IMR-90 (cell line): Measurements from ENCODE around the gene SLC10A3. TPM values are rescaled to one million over a fixed set of nuclear protein-coding genes. Genes with fewer than 3 reads are reported as not detected.

Experiments
- ATAC-seq: fragments of 200-7000 bp; cut with Tn5 transposase; 2 replicates; pipeline ENCODE4 v1.9.1; 2020; ENCODE audit warnings: low read depth, mild to moderate bottlenecking, moderate library complexity
- BruUV-seq: library from RNA; stranded (reverse); fragments of 400-500 nt; replicated peaks from 2 replicates; lab custom pipeline; 2021; lab: Mats Ljungman, UMichigan
- CTCF ChIA-PET: fragments of 300-600 bp; formaldehyde crosslinking; extraction: SDS; loops from one replicate; lab custom pipeline; 2021; ENCODE audit warnings: antibody characterized with exemption; lab: Yijun Ruan, JAX
- POLR2A ChIA-PET: fragments of 300-600 bp; sonication (Branson Sonifier 250); formaldehyde crosslinking; loops from one replicate; lab custom pipeline; 2022; ENCODE audit warnings: antibody characterized with exemption; ENCODE audit not compliant: unreplicated experiment; lab: Charles Lee
- DNase-seq: peaks from one replicate; pipeline ENCODE4 v3.0.0; 2013
- H2AFZ ChIP-seq: replicated peaks from 2 replicates; pipeline ENCODE3; 2013; ENCODE audit warnings: low read length, mild to moderate bottlenecking; ENCODE audit not compliant: poor library complexity
- H2AK5ac ChIP-seq: 2 replicates; pipeline ENCODE4 v1.6.1; 2013; ENCODE audit warnings: low read depth, low read length, inconsistent platforms
- H2AK9ac ChIP-seq: replicated peaks from 2 replicates; pipeline ENCODE3; 2013; ENCODE audit warnings: mild to moderate bottlenecking, low read depth, low read length, moderate library complexity; ENCODE audit not compliant: poor library complexity
- H2BK120ac ChIP-seq: 2 replicates; pipeline ENCODE4 v1.6.1; 2013; ENCODE audit warnings: low read depth, low read length, inconsistent platforms
- H2BK15ac ChIP-seq: 3 replicates; pipeline ENCODE4 v1.6.1; 2013; ENCODE audit warnings: low read depth, low read length, inconsistent platforms
- H2BK20ac ChIP-seq: 2 replicates; pipeline ENCODE4 v1.6.1; 2013; ENCODE audit warnings: low read depth, mild to moderate bottlenecking, inconsistent platforms, low read length, moderate library complexity
- H2BK5ac ChIP-seq: 2 replicates; pipeline ENCODE4 v1.6.1; 2013; ENCODE audit warnings: mild to moderate bottlenecking, low read depth, low read length, inconsistent platforms; ENCODE audit not compliant: poor library complexity, severe bottlenecking
- H3K14ac ChIP-seq: replicated peaks from 2 replicates; pipeline ENCODE4 v1.6.1; 2013; ENCODE audit warnings: low read depth, low read length, inconsistent platforms
- H3K18ac ChIP-seq: 2 replicates; pipeline ENCODE4 v1.6.1; 2013; ENCODE audit warnings: low read depth, low read length, control low read depth
- H3K23ac ChIP-seq: 2 replicates; pipeline ENCODE4 v1.6.1; 2013; ENCODE audit warnings: low read depth, low read length, inconsistent platforms
- H3K27ac ChIP-seq: 2 replicates; pipeline ENCODE4 v1.5.1; 2013; ENCODE audit warnings: mild to moderate bottlenecking, control low read depth, low read length; ENCODE audit not compliant: insufficient read depth
- H3K27me3 ChIP-seq: 2 replicates; pipeline ENCODE4 v1.6.1; 2013; ENCODE audit warnings: low read length; ENCODE audit not compliant: control insufficient read depth, insufficient read depth
- H3K36me3 ChIP-seq: 2 replicates; pipeline ENCODE4 v1.6.1; 2013; ENCODE audit warnings: low read length, mixed read lengths; ENCODE audit not compliant: control insufficient read depth, insufficient read depth
- H3K4ac ChIP-seq: 2 replicates; pipeline ENCODE4 v1.6.1; 2013; ENCODE audit warnings: low read depth, low read length, inconsistent platforms
- H3K4me1 ChIP-seq: 2 replicates; pipeline ENCODE4 v1.6.1; 2013; ENCODE audit warnings: low read length, mixed read lengths; ENCODE audit not compliant: control insufficient read depth, insufficient read depth
- H3K4me2 ChIP-seq: 2 replicates; pipeline ENCODE4 v1.6.1; 2013; ENCODE audit warnings: low read depth, mild to moderate bottlenecking, control low read depth, low read length, moderate library complexity
- H3K4me3 ChIP-seq: 2 replicates; pipeline ENCODE4 v1.5.1; 2013; ENCODE audit warnings: low read depth, mild to moderate bottlenecking, control low read depth, low read length, moderate library complexity; ENCODE audit not compliant: insufficient read depth
- H3K56ac ChIP-seq: 2 replicates; pipeline ENCODE4 v1.6.1; 2013; ENCODE audit warnings: low read length, inconsistent platforms; ENCODE audit not compliant: insufficient read depth; ENCODE audit errors: extremely low read depth
- H3K79me1 ChIP-seq, 2 experiments: 2 replicates each; pipeline ENCODE4 v1.6.1; 2013; ENCODE audit warnings: low read length in 2 of 2, inconsistent platforms in 1 of 2, low read depth in 1 of 2
- H3K9ac ChIP-seq: 2 replicates; pipeline ENCODE4 v1.6.1; 2013; ENCODE audit warnings: low read depth, low read length, control low read depth
- H3K9me1 ChIP-seq: 2 replicates; pipeline ENCODE4 v1.6.1; 2013; ENCODE audit warnings: low read length, inconsistent platforms; ENCODE audit not compliant: insufficient read depth
- H3K9me3 ChIP-seq: 2 replicates; pipeline ENCODE4 v1.6.1; 2013; ENCODE audit warnings: low read length; ENCODE audit not compliant: control insufficient read depth, insufficient read depth
- H4K20me1 ChIP-seq: 2 replicates; pipeline ENCODE4 v1.6.1; 2013; ENCODE audit warnings: low read length, inconsistent platforms; ENCODE audit not compliant: insufficient read depth
- H4K5ac ChIP-seq: 2 replicates; pipeline ENCODE4 v1.6.1; 2013; ENCODE audit warnings: mild to moderate bottlenecking, low read depth, low read length, control low read depth
- H4K8ac ChIP-seq, 2 experiments: 2 replicates each; pipeline ENCODE4 v1.6.1; 2013; ENCODE audit warnings: low read depth in 2 of 2, low read length in 2 of 2, control low read depth in 1 of 2, inconsistent platforms in 1 of 2
- H4K91ac ChIP-seq: 2 replicates; pipeline ENCODE4 v1.6.1; 2013; ENCODE audit warnings: low read depth, low read length, inconsistent platforms; ENCODE audit not compliant: insufficient read depth
- BHLHE40 ChIP-seq: fragments of 150-350 bp; IDR thresholded peaks from 2 replicates; pipeline ENCODE4 v1.6.1; 2016; ENCODE audit warnings: mild to moderate bottlenecking, low read depth, low read length
- CEBPB ChIP-seq: IDR thresholded peaks from 2 replicates; pipeline ENCODE4 v1.6.1; 2012; ENCODE audit warnings: low read depth, low read length, improper control_type of control experiment
- CHD1 ChIP-seq: IDR thresholded peaks from 2 replicates; pipeline ENCODE4 v1.6.1; 2012; ENCODE audit warnings: low read depth, low read length, improper control_type of control experiment
- MAFK ChIP-seq: IDR thresholded peaks from 2 replicates; pipeline ENCODE4 v1.6.1; 2012; ENCODE audit warnings: low read depth, low read length, improper control_type of control experiment
- MAZ ChIP-seq: IDR thresholded peaks from 2 replicates; pipeline ENCODE4 v1.6.1; 2012; ENCODE audit warnings: low read depth, mild to moderate bottlenecking, low read length, improper control_type of control experiment, moderate library complexity, borderline replicate concordance
- MXI1 ChIP-seq: IDR thresholded peaks from 2 replicates; pipeline ENCODE4 v1.6.1; 2012; ENCODE audit warnings: low read depth, mild to moderate bottlenecking, low read length, moderate library complexity, borderline replicate concordance
- NFE2L2 ChIP-seq: fragments of 150-350 bp; IDR thresholded peaks from 2 replicates; pipeline ENCODE4 v1.6.1; 2016; ENCODE audit warnings: low read depth, mild to moderate bottlenecking, low read length
- RAD21 ChIP-seq: IDR thresholded peaks from 2 replicates; pipeline ENCODE4 v1.6.1; 2012; ENCODE audit warnings: low read length, improper control_type of control experiment
- RFX5 ChIP-seq: IDR thresholded peaks from 2 replicates; pipeline ENCODE4 v1.8.0; 2012; ENCODE audit warnings: low read depth, mild to moderate bottlenecking, low read length, moderate library complexity
- WGBS, 2 experiments: methylation state at CpG; one replicate each; pipeline versions ENCODE4 v1.1.5 to v1.1.7; 2013; ENCODE audit warnings: missing lambda C conversion rate in 2 of 2; ENCODE audit not compliant: insufficient read length in 1 of 2; ENCODE audit errors: extremely low coverage in 2 of 2; 5-methylcytosine and 5-hydroxymethylcytosine counted together
- dilution Hi-C: fragments of 300-500 bp; cut with HindIII; formaldehyde crosslinking; loops from one replicate; pipeline ENCODE4 v1.14.3; 2018; ENCODE audit warnings: low sequenced_read_pairs; ENCODE audit not compliant: unreplicated experiment
- in situ Hi-C: fragments of 300-500 bp; cut with MboI; formaldehyde crosslinking; loops from 3 replicates; pipeline ENCODE4 v1.14.3; 2019; ENCODE audit warnings: low sequenced_read_pairs, inconsistent platforms, mixed read lengths
- intact Hi-C: fragments of 100-400 bp; cut with micrococcal nuclease; formaldehyde crosslinking; loops from 2 replicates; pipeline ENCODE4 v1.10.0; 2022
- polyA plus RNA-seq, 3 experiments: library from polyadenylated mRNA; depleted of rRNA; stranded (reverse); fragments of >200 nt; gene quantifications; 2 replicates each; pipeline ENCODE4 v1.2.3, GENCODE V29; 2012; ENCODE audit warnings: low replicate concordance in 1 of 3
- total RNA-seq: library from RNA; depleted of rRNA; stranded (reverse); fragments of >200 nt; gene quantifications from 2 replicates; pipeline ENCODE4 v1.2.3, GENCODE V29; 2012
- TF ChIP-seq, protein P1 (sequence below): fragments of 150-350 bp; IDR thresholded peaks from 2 replicates; pipeline ENCODE4 v1.6.1; 2017; ENCODE audit warnings: mild to moderate bottlenecking, antibody characterized with exemption, low read length, low read depth
- TF ChIP-seq, protein P2 (sequence below): conservative IDR thresholded peaks from 2 replicates; pipeline ENCODE4 v1.5.1; 2012; ENCODE audit warnings: mild to moderate bottlenecking, low read depth, low read length, improper control_type of control experiment
- TF ChIP-seq, protein P3 (sequence below): fragments of 150-350 bp; IDR thresholded peaks from 2 replicates; pipeline ENCODE4 v1.6.1; 2016; ENCODE audit warnings: low read depth, mild to moderate bottlenecking, low read length, moderate library complexity, borderline replicate concordance

SLC10A3 gene
- total and polyA plus RNA-seq, 2 of the 4 experiments (the other 2 are of a cell fraction), result 15.2 to 24.6 TPM

DNA sequence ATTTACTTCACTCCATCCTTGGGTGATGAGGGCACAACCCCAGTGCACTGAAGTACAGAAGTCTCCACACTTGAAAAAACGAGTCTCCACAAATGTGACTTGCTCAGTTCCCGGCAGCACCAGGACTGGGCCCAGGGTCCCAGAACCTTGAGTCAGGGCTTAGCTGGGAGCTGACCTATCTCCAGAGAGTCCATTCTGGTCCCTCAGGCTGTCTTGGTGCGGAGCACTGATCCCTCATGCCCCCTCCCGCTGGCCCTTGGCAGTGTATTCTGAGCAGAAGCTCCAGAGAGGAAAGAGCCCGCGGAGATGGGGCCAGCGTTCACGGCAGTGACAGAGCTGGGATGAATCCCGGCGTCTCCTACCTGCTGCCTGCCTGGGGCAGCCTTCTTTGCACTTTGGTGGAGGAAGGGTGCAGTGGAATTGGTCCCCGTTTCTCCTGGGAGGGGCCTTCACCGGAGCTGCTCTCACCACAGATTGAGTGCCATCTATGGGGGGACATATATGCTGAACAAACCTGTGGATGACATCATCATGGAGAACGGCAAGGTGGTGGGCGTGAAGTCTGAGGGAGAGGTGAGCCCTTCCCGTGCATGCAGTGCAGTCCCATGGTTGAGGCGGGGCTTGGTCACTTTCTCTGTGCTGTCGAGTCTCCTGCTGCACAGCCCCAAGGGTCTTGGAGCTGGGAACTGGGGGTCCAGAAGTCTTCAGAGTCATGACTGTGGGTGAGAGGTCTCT, 49.6 kb downstream of the SLC10A3 start:
- Histone ChIP-seq H3K4me2 (no peak overlapping the region), H4K91ac (no peak overlapping the region), H2AK5ac (no peak overlapping the region), H2BK20ac (no peak overlapping the region), H3K9me3 (no peaks in the 10 kb centered on the region; the same call in 1 of the 2 replicates), H2BK15ac (no peak overlapping the region), H3K4me1 (peaks cover 10% of the 10 kb centered on the region), H3K56ac (no peak overlapping the region), H2BK5ac (no peak overlapping the region), H4K8ac (no peak overlapping the region), H2AFZ (no peak overlapping the region), H3K27ac (no peak overlapping the region), H4K20me1 (peaks cover 14% of the 10 kb centered on the region), H2BK120ac (no peak overlapping the region), H3K9ac (no peak overlapping the region), H4K5ac (no peak overlapping the region), H3K23ac (no peak overlapping the region), H3K4me3 (no peak overlapping the region), H3K79me1 (peaks cover 0 to 24% of the 10 kb centered on the region in 2 experiments; a peak in 1 of 4 replicates), H3K9me1 (no peaks in the 10 kb centered on the region), H3K18ac (no peak overlapping the region), H3K14ac (no peak overlapping the region), H3K4ac (no peak overlapping the region), H3K36me3 (peaks cover 34% of the 10 kb centered on the region), H3K27me3 (no peaks in the 10 kb centered on the region), H2AK9ac (no peak overlapping the region)
- no peak for DNase-seq
- dilution Hi-C loops, result no loop called here
- WGBS, 2 experiments, result 70% methylated on average over 4 of the region's 17 CpGs; no CpG with 5 or more reads in 1 of the 2 experiments
- POLR2A ChIA-PET, result no interaction called here
- no peak for ATAC-seq
- TF ChIP-seq, protein P1, sequence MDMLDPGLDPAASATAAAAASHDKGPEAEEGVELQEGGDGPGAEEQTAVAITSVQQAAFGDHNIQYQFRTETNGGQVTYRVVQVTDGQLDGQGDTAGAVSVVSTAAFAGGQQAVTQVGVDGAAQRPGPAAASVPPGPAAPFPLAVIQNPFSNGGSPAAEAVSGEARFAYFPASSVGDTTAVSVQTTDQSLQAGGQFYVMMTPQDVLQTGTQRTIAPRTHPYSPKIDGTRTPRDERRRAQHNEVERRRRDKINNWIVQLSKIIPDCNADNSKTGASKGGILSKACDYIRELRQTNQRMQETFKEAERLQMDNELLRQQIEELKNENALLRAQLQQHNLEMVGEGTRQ, result no peak
- TF ChIP-seq MAZ, result no peak
- TF ChIP-seq RAD21, result no peak
- no peak for TF ChIP-seq MXI1
- no peak for TF ChIP-seq CEBPB
- TF ChIP-seq NFE2L2, result no peak
- no peak for TF ChIP-seq RFX5
- TF ChIP-seq, protein P2, sequence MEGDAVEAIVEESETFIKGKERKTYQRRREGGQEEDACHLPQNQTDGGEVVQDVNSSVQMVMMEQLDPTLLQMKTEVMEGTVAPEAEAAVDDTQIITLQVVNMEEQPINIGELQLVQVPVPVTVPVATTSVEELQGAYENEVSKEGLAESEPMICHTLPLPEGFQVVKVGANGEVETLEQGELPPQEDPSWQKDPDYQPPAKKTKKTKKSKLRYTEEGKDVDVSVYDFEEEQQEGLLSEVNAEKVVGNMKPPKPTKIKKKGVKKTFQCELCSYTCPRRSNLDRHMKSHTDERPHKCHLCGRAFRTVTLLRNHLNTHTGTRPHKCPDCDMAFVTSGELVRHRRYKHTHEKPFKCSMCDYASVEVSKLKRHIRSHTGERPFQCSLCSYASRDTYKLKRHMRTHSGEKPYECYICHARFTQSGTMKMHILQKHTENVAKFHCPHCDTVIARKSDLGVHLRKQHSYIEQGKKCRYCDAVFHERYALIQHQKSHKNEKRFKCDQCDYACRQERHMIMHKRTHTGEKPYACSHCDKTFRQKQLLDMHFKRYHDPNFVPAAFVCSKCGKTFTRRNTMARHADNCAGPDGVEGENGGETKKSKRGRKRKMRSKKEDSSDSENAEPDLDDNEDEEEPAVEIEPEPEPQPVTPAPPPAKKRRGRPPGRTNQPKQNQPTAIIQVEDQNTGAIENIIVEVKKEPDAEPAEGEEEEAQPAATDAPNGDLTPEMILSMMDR, result no peak
- no peak for TF ChIP-seq BHLHE40
- TF ChIP-seq, protein P3, sequence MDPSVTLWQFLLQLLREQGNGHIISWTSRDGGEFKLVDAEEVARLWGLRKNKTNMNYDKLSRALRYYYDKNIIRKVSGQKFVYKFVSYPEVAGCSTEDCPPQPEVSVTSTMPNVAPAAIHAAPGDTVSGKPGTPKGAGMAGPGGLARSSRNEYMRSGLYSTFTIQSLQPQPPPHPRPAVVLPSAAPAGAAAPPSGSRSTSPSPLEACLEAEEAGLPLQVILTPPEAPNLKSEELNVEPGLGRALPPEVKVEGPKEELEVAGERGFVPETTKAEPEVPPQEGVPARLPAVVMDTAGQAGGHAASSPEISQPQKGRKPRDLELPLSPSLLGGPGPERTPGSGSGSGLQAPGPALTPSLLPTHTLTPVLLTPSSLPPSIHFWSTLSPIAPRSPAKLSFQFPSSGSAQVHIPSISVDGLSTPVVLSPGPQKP, result no peak
- no peak for TF ChIP-seq CHD1
- no peak for TF ChIP-seq MAFK
- CTCF ChIA-PET, result no interaction called here
- intact Hi-C loops, result no loop called here
- in situ Hi-C loops, result no loop called here
- BruUV-seq, result no TSS peak
